Keratinocyte (primary cell): ENCODE measurements around the gene KCNQ1OT1.

ENCODE experiments used
- CTCF ChIP-seq, 3 experiments: IDR thresholded peaks in 1 of 3; conservative IDR thresholded peaks in 1 of 3; optimal IDR thresholded peaks in 1 of 3; 2 replicates in 2 of 3; 3 replicates in 1 of 3; pipeline versions ENCODE3 to v1.5.1; 2011; ENCODE audit warnings: low read length in 3 of 3, mild to moderate bottlenecking in 3 of 3, moderate library complexity in 2 of 3, control low read depth in 1 of 3, inconsistent platforms in 1 of 3; ENCODE audit not compliant: insufficient read depth in 2 of 3; ENCODE audit errors: extremely low read depth in 1 of 3
- EZH2 ChIP-seq: IDR thresholded peaks from one replicate; pipeline ENCODE4 v1.6.1; 2012; ENCODE audit warnings: inconsistent platforms, mild to moderate bottlenecking, low read length, moderate library complexity

DNA sequence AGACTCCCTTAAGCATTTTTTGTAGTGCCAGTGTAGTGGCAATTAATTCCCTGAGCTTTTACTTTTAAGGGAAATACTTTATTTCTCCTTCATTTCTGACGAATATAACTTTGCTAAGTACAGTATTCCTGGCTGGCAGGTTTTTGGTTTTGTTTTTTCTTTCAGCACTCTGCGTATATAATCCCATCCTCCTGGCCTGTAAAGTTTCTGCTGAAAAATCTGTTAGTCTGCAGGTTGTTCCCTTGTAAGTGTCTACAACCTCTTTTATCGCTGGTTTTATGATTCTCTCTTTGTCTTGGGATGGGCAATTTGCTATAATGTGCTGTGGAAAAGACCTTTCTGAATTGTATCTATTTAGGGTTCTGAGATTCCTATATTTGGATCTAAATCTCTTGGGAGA, 56.0 kb downstream of the KCNQ1OT1 start:
- TF ChIP-seq CTCF (optimal IDR thresholded peaks at IDR 0.05 in 1 of 3, IDR thresholded peaks at IDR 0.05 in 1 of 3, conservative IDR thresholded peaks at IDR 0.05 in 1 of 3; ENCODE audit: extremely low read depth in 1 of 3, insufficient read depth in 2 of 3, low read length in 3 of 3) = no peak
- TF ChIP-seq EZH2 = no peak
